Measurements from ENCODE around the gene SH2D1B.
"Not testable (repeated sequence)": the region's sequence is repeated elsewhere in the genome, so short reads cannot be mapped to it uniquely, and the experiment has no call there.

GRCh38 chr1:162351874-162352273 is 60.1 kb downstream of the SH2D1B start:
- not testable (repeated sequence) for TF ChIP-seq CTCF (IDR thresholded peaks at IDR 0.05; ENCODE audit: insufficient read depth, low read length); POLR2AphosphoS5 (IDR thresholded peaks at IDR 0.05; ENCODE audit: low read depth)
